Tibial nerve (tissue), 4 donors: ENCODE measurements around the gene ANKRD42.

Source experiments
- EP300 ChIP-seq, 2 donors: sonication (generic); formaldehyde crosslinking; IDR thresholded peaks; one replicate each; pipeline ENCODE4 v1.6.1; 2017; ENCODE audit warnings: antibody characterized with exemption in 2 of 2, mild to moderate bottlenecking in 1 of 2
- POLR2A ChIP-seq, 2 donors: fragments of 450-650 bp; IDR thresholded peaks; one replicate each; pipeline ENCODE4 v1.6.1; 2017; ENCODE audit warnings: antibody characterized with exemption in 2 of 2, mild to moderate bottlenecking in 2 of 2, moderate library complexity in 2 of 2
- TF ChIP-seq, protein P1 (sequence below), 5 experiments: fragments of 200-600 bp in 3 of 5; fragments of 450-650 bp in 2 of 5; sonication (generic) in 3 of 5; IDR thresholded peaks; one replicate each; pipeline ENCODE4 v1.5.1; 2016 to 2019; ENCODE audit warnings: antibody characterized with exemption in 5 of 5, mild to moderate bottlenecking in 3 of 5, moderate library complexity in 2 of 5

GRCh38 chr11:83181815-83182214 is 11.7 kb upstream of the ANKRD42 start:
- TF ChIP-seq, protein P1, sequence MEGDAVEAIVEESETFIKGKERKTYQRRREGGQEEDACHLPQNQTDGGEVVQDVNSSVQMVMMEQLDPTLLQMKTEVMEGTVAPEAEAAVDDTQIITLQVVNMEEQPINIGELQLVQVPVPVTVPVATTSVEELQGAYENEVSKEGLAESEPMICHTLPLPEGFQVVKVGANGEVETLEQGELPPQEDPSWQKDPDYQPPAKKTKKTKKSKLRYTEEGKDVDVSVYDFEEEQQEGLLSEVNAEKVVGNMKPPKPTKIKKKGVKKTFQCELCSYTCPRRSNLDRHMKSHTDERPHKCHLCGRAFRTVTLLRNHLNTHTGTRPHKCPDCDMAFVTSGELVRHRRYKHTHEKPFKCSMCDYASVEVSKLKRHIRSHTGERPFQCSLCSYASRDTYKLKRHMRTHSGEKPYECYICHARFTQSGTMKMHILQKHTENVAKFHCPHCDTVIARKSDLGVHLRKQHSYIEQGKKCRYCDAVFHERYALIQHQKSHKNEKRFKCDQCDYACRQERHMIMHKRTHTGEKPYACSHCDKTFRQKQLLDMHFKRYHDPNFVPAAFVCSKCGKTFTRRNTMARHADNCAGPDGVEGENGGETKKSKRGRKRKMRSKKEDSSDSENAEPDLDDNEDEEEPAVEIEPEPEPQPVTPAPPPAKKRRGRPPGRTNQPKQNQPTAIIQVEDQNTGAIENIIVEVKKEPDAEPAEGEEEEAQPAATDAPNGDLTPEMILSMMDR (IDR thresholded peaks at IDR 0.05), result no peak
- TF ChIP-seq EP300 (IDR thresholded peaks at IDR 0.05), result no peak
- no peak for TF ChIP-seq POLR2A (IDR thresholded peaks at IDR 0.05)
